ENCODE results near the gene STPG3.

STPG3 gene

GRCh38 chr9:137251194-137251461, at the start of gene STPG3:
Gene STPG3 (plus strand): TSS chr9:137251286. CDS start chr9:137251287, 1 bp downstream.
- H3K4me3 Mint-ChIP-seq = no peak within 1 kb of the TSS
- peak within 1 kb of the TSS; percentile 43 for H3K27ac Mint-ChIP-seq
- H3K36me3 Mint-ChIP-seq = peaks cover 6% of the 10 kb centered on the region
- no peak for DNase-seq (ENCODE audit: low spot score in 2 of 2)
- no peaks in the 10 kb centered on the region for H3K9me3 Mint-ChIP-seq
- ATAC-seq = no peak
- peaks cover 7% of the 10 kb centered on the region for H3K4me1 Mint-ChIP-seq

GRCh38 chr9:137202966-137203365, 48.1 kb upstream of the STPG3 start:
- peaks cover 45% of the 10 kb centered on the region for H3K4me1 Mint-ChIP-seq
- H3K36me3 Mint-ChIP-seq = peaks cover 27% of the 10 kb centered on the region
- no peak for DNase-seq (ENCODE audit: low spot score in 2 of 2)
- H3K27ac Mint-ChIP-seq = no peak overlapping the region
- peak overlapping the region; percentile 4 for H3K4me3 Mint-ChIP-seq
- ATAC-seq = no peak
- no peaks in the 10 kb centered on the region for H3K9me3 Mint-ChIP-seq

GRCh38 chr9:137204731-137205125, 46.4 kb upstream of the STPG3 start:
- Mint-ChIP-seq H3K4me1 (peaks cover 45% of the 10 kb centered on the region), H3K36me3 (peaks cover 43% of the 10 kb centered on the region), H3K4me3 (peak overlapping the region; percentile 94), H3K9me3 (no peaks in the 10 kb centered on the region), H3K27ac (peak overlapping the region; percentile 97)
- no peak for DNase-seq (ENCODE audit: low spot score in 2 of 2)
- no peak for ATAC-seq

- peak; percentile 77 for ATAC-seq
- H3K27ac Mint-ChIP-seq = peak within 1 kb of the TSS; percentile 97
- H3K9me3 Mint-ChIP-seq = no peaks in the 10 kb centered on the region
- H3K4me1 Mint-ChIP-seq = peaks cover 45% of the 10 kb centered on the region
- H3K36me3 Mint-ChIP-seq = peaks cover 50% of the 10 kb centered on the region
- peak; percentile 94 to 97 for DNase-seq (ENCODE audit: low spot score in 2 of 2)
- peak within 1 kb of the TSS; percentile 94 for H3K4me3 Mint-ChIP-seq
Measured at GRCh38 chr9:137205126-137206069, 45.7 kb upstream of the STPG3 start, which contains the start of the genes NDOR1 and TMEM203. Gene NDOR1 (plus strand): TSS chr9:137205700. CDS start chr9:137205778, 78 bp downstream. Gene TMEM203 (minus strand): TSS chr9:137205648. CDS start chr9:137205414, 234 bp downstream.

- Mint-ChIP-seq H3K4me1 (peaks cover 40% of the 10 kb centered on the region), H3K36me3 (peaks cover 58% of the 10 kb centered on the region), H3K4me3 (peak overlapping the region; percentile 94), H3K9me3 (no peaks in the 10 kb centered on the region), H3K27ac (peak overlapping the region; percentile 97)
- DNase-seq (ENCODE audit: low spot score in 2 of 2) (no peak), ATAC-seq (no peak)
Measured at GRCh38 chr9:137206602-137207001, 44.5 kb upstream of the STPG3 start.

- peaks cover 48% of the 10 kb centered on the region for H3K36me3 Mint-ChIP-seq
- no peaks in the 10 kb centered on the region for H3K9me3 Mint-ChIP-seq
- DNase-seq (ENCODE audit: low spot score in 2 of 2) = no peak
- ATAC-seq = no peak
- H3K4me3 Mint-ChIP-seq = no peak overlapping the region
- H3K4me1 Mint-ChIP-seq = peaks cover 12% of the 10 kb centered on the region
- H3K27ac Mint-ChIP-seq = no peak overlapping the region
Measured at GRCh38 chr9:137211532-137211931, 39.6 kb upstream of the STPG3 start.

GRCh38 chr9:137212520-137212919, 38.6 kb upstream of the STPG3 start:
- Mint-ChIP-seq H3K4me1 (peaks cover 2% of the 10 kb centered on the region), H3K9me3 (no peaks in the 10 kb centered on the region), H3K4me3 (no peak overlapping the region), H3K36me3 (peaks cover 41% of the 10 kb centered on the region), H3K27ac (no peak overlapping the region)
- ATAC-seq (no peak), DNase-seq (ENCODE audit: low spot score in 2 of 2) (no peak)

- Mint-ChIP-seq H3K9me3 (no peaks in the 10 kb centered on the region), H3K36me3 (peaks cover 32% of the 10 kb centered on the region), H3K4me3 (no peak overlapping the region), H3K27ac (no peak overlapping the region), H3K4me1 (no peaks in the 10 kb centered on the region)
- ATAC-seq (no peak), DNase-seq (ENCODE audit: low spot score in 2 of 2) (no peak)
Measured at GRCh38 chr9:137213160-137214060, 37.7 kb upstream of the STPG3 start.

GRCh38 chr9:137214620-137215019, 36.5 kb upstream of the STPG3 start:
- ATAC-seq = no peak
- Mint-ChIP-seq H3K27ac (no peak overlapping the region), H3K4me3 (no peak overlapping the region), H3K9me3 (no peaks in the 10 kb centered on the region), H3K36me3 (peaks cover 22% of the 10 kb centered on the region), H3K4me1 (no peaks in the 10 kb centered on the region)
- no peak for DNase-seq (ENCODE audit: low spot score in 2 of 2)

- no peak overlapping the region for H3K4me3 Mint-ChIP-seq
- no peak overlapping the region for H3K27ac Mint-ChIP-seq
- DNase-seq (ENCODE audit: low spot score in 2 of 2) = no peak
- ATAC-seq = no peak
- H3K4me1 Mint-ChIP-seq = peaks cover 4% of the 10 kb centered on the region
- peaks cover 14% of the 10 kb centered on the region for H3K36me3 Mint-ChIP-seq
- H3K9me3 Mint-ChIP-seq = no peaks in the 10 kb centered on the region
Measured at GRCh38 chr9:137215196-137215986, 35.7 kb upstream of the STPG3 start.

GRCh38 chr9:137216188-137216965, 34.7 kb upstream of the STPG3 start:
- H3K27ac Mint-ChIP-seq = no peak overlapping the region
- DNase-seq (ENCODE audit: low spot score in 2 of 2) = no peak
- peaks cover 4% of the 10 kb centered on the region for H3K4me1 Mint-ChIP-seq
- ATAC-seq = no peak
- H3K4me3 Mint-ChIP-seq = no peak overlapping the region
- no peaks in the 10 kb centered on the region for H3K9me3 Mint-ChIP-seq
- peaks cover 6% of the 10 kb centered on the region for H3K36me3 Mint-ChIP-seq

- H3K4me1 Mint-ChIP-seq = peaks cover 4% of the 10 kb centered on the region
- no peak for ATAC-seq
- no peak overlapping the region for H3K4me3 Mint-ChIP-seq
- no peaks in the 10 kb centered on the region for H3K9me3 Mint-ChIP-seq
- peaks cover 6% of the 10 kb centered on the region for H3K36me3 Mint-ChIP-seq
- no peak for DNase-seq (ENCODE audit: low spot score in 2 of 2)
- H3K27ac Mint-ChIP-seq = no peak overlapping the region
Measured at GRCh38 chr9:137217276-137218211, 33.5 kb upstream of the STPG3 start.

- H3K4me1 Mint-ChIP-seq = peaks cover 9% of the 10 kb centered on the region
- peaks cover 8% of the 10 kb centered on the region for H3K36me3 Mint-ChIP-seq
- ATAC-seq (no peak), DNase-seq (ENCODE audit: low spot score in 2 of 2) (no peak)
- no peak overlapping the region for H3K4me3 Mint-ChIP-seq
- H3K9me3 Mint-ChIP-seq = no peaks in the 10 kb centered on the region
- H3K27ac Mint-ChIP-seq = no peak overlapping the region
Measured at GRCh38 chr9:137218212-137218753, 32.8 kb upstream of the STPG3 start.

Data from stimulated activated effector memory CD8-positive, alpha-beta T cell treated with anti-CD3 and anti-CD28 coated beads, Interleukin-12 subunit alpha, Interleukin-12 subunit beta, amount 100 ng/mL, for 72 hours (primary cell).